NB4 (cell line): ENCODE measurements around the gene UMAD1.
"Not testable (repeated sequence)": the region's sequence is repeated elsewhere in the genome, so short reads cannot be mapped to it uniquely, and the experiment has no call there.

Experiments
- DNase-seq: peaks from one replicate; pipeline ENCODE4 v3.0.0; 2010; ENCODE audit warnings: low read depth
- H3K4me3 ChIP-seq: one replicate; pipeline ENCODE4 v1.5.1; 2011; ENCODE audit warnings: mild to moderate bottlenecking, low read depth, low read length, moderate library complexity
- CTCF ChIP-seq: IDR thresholded peaks from one replicate; pipeline ENCODE4 v1.5.1; 2012; ENCODE audit warnings: low read depth, low read length
- MAX ChIP-seq: IDR thresholded peaks from 2 replicates; pipeline ENCODE4 v1.6.1; 2011; ENCODE audit warnings: low read depth, low read length
- MYC ChIP-seq: IDR thresholded peaks from 2 replicates; pipeline ENCODE4 v1.6.1; 2011; ENCODE audit warnings: low read depth, low read length
- POLR2A ChIP-seq: IDR thresholded peaks from 2 replicates; pipeline ENCODE4 v1.6.1; 2011; ENCODE audit warnings: mild to moderate bottlenecking; ENCODE audit not compliant: insufficient read length; ENCODE audit errors: extremely low read depth

UMAD1 gene

GRCh38 chr7:7820939-7821338 is 180.4 kb downstream of the UMAD1 start:
- H3K4me3 ChIP-seq, result no peak overlapping the region
- DNase-seq, result peak; percentile 25
- TF ChIP-seq POLR2A (no peak), MYC (no peak), MAX (no peak), CTCF (no peak)

- TF ChIP-seq MAX (no peak), CTCF (no peak), POLR2A (no peak), MYC (no peak)
- no peak overlapping the region for H3K4me3 ChIP-seq
- no peak for DNase-seq
Measured at GRCh38 chr7:7821517-7821916, 181.0 kb downstream of the UMAD1 start.

- not testable (repeated sequence) for DNase-seq, H3K4me3 ChIP-seq
Measured at GRCh38 chr7:7825294-7825693, 184.7 kb downstream of the UMAD1 start.

GRCh38 chr7:7829667-7830066 is 189.1 kb downstream of the UMAD1 start:
- no peak for TF ChIP-seq CTCF
- no peak for DNase-seq
- H3K4me3 ChIP-seq, result no peak overlapping the region

- H3K4me3 ChIP-seq, result no peak overlapping the region
- no peak for DNase-seq
- no peak for TF ChIP-seq MAX
- no peak for TF ChIP-seq MYC
- no peak for TF ChIP-seq POLR2A
- no peak for TF ChIP-seq CTCF
Measured at GRCh38 chr7:7830122-7830878, 189.7 kb downstream of the UMAD1 start.

GRCh38 chr7:7832518-7832917 is 192.0 kb downstream of the UMAD1 start:
- DNase-seq, result no peak
- no peak overlapping the region for H3K4me3 ChIP-seq
- no peak for TF ChIP-seq CTCF
- TF ChIP-seq POLR2A, result no peak
- no peak for TF ChIP-seq MYC
- TF ChIP-seq MAX, result no peak
